ENCODE data around the gene PIM3.
A peak's percentile ranks its signal among the peaks of the same experiment; 100 is the strongest.

PIM3 gene

DNA sequence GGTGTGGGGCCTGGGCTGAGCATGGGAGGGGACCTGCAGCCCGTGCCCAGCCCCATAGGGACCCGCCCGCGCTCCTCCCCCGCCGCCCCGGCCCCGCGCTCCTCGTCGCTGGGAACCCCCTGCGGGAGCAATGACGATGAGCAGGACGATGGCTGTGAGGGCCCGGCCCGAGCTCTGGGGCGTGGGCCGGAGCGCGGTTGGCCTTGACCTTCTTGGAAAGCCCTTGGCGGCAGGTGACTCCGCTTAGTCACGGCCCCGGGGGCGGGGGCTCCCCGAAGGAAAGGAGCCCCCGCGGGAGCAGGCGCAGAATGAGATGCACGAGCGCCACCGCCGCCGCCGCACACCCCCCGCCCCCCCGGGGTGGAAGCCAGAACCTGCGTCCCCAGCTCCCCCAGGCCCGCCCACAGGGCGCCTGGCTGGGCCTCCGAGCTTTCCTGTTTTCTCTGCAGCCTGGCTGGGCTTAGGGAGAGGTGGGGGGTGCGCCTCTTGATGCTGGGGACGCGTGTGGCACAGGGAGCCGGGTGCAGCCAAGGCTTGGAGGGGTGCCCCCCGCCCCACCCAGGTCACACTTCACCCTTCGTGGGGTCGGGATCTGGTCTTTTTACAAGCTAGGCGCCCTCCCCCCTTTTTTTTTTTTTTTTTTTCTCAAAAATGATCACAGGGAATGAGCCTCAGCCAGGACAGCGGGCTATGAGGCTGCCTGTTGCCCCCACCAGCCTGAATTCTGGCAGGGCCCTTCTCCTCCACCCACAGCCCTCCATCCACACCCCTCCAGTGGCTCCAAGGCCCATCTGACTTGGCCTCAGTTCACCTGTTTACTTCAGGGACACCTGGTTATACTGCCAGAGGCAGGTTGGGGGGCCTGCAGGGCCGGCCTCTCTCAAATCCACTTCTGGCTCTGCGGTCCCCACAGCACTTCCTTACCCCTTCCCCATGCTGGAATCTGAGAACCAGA lies 24.3 kb upstream of the PIM3 start:
- H3F3A ChIP-seq (ENCODE audit: insufficient read depth, low read length): peaks cover 19% of the 10 kb centered on the region; the same call in 1 of the 2 replicates
- TF ChIP-seq EZH2 (optimal IDR thresholded peaks at IDR 0.05; ENCODE audit: low read depth, low read length) (no peak), EZH2phosphoT487 (IDR thresholded peaks at IDR 0.05; ENCODE audit: low read length) (no peak)
- TF ChIP-seq, protein P1, sequence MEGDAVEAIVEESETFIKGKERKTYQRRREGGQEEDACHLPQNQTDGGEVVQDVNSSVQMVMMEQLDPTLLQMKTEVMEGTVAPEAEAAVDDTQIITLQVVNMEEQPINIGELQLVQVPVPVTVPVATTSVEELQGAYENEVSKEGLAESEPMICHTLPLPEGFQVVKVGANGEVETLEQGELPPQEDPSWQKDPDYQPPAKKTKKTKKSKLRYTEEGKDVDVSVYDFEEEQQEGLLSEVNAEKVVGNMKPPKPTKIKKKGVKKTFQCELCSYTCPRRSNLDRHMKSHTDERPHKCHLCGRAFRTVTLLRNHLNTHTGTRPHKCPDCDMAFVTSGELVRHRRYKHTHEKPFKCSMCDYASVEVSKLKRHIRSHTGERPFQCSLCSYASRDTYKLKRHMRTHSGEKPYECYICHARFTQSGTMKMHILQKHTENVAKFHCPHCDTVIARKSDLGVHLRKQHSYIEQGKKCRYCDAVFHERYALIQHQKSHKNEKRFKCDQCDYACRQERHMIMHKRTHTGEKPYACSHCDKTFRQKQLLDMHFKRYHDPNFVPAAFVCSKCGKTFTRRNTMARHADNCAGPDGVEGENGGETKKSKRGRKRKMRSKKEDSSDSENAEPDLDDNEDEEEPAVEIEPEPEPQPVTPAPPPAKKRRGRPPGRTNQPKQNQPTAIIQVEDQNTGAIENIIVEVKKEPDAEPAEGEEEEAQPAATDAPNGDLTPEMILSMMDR (IDR thresholded peaks at IDR 0.05; ENCODE audit: low read length): no peak

DNA sequence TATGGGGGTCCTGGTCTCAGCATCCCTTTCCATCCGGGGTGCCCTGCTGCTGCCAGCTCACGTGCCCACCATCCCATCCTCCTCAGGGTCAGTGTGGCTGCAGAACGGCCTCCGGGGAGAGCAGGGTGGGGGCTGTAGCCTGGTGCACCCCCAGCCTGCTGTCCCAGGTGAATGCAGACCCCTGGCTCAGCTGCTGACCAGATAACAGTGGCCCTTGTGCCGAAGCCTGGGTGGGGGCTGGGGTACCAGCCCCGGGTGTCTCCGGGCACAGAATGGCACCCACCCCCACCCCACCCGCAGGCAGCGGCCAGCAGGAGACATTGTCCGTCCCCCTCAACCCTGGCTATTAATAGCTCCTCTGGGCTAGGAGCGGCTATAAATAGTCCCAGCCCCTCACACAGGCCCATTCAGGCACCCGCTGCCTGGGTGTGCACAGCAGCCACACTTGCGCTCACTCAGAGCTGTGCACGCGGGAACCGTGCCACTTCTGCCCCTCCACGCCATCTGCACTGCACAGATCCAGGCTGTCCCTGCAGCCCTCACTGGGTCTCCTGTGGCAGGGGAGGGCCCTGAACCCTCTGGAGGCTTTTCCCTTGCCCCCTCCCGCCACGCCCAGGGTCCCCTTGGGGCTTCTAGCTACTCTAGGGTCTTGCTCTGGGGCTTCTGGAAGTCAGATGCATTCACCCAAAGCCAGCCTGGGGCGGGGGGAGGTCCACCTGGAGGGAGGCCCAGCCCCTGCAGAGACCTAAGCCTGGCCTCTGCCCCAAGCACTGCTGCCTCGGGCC lies 23.4 kb upstream of the PIM3 start:
- Histone ChIP-seq H3K4me3 (ENCODE audit: low read length) (no peak overlapping the region), H3K36me3 (replicated peaks; ENCODE audit: insufficient read depth, low read length) (no peaks in the 10 kb centered on the region), H3K9ac (ENCODE audit: low read length) (peak overlapping the region; percentile 65; the same call in 1 of the 2 replicates), H3K27ac (ENCODE audit: low read length) (peak overlapping the region; percentile 88; the same call in 1 of the 2 replicates), H3K4me2 (ENCODE audit: low read depth, low read length) (peak overlapping the region; percentile 72; the same call in 1 of the 2 replicates), H3K27me3 (replicated peaks; ENCODE audit: insufficient read depth, low read length) (no peaks in the 10 kb centered on the region), H3K4me1 (ENCODE audit: low read length) (peaks cover 19% of the 10 kb centered on the region), H3K9me2 (replicated peaks; ENCODE audit: insufficient read depth, low read length) (no peaks in the 10 kb centered on the region), H3K9me3 (replicated peaks; ENCODE audit: insufficient read depth, low read length) (no peaks in the 10 kb centered on the region), H2AFZ (ENCODE audit: low read length) (0 out of 2 replicates have a peak overlapping the region, but pooled peaks have one; percentile 43), H3K79me2 (ENCODE audit: low read length) (no peaks in the 10 kb centered on the region), H4K20me1 (ENCODE audit: insufficient read depth, low read length) (no peaks in the 10 kb centered on the region), H3F3A (ENCODE audit: insufficient read depth, low read length) (peaks cover 14% of the 10 kb centered on the region; the same call in 1 of the 2 replicates)
- no peak for DNase-seq
- TF ChIP-seq, protein P1 (IDR thresholded peaks at IDR 0.05; ENCODE audit: low read length): no peak
- no peak for TF ChIP-seq EZH2phosphoT487 (IDR thresholded peaks at IDR 0.05; ENCODE audit: low read length)

More for the DNA sequence above, 24.3 kb upstream of the PIM3 start:
- no peaks in the 10 kb centered on the region for H3K9me2 ChIP-seq (replicated peaks; ENCODE audit: insufficient read depth, low read length)
- H3K4me3 ChIP-seq (ENCODE audit: low read length): peak overlapping the region; percentile 54
- H3K9me3 ChIP-seq (replicated peaks; ENCODE audit: insufficient read depth, low read length): no peaks in the 10 kb centered on the region
- H3K36me3 ChIP-seq (replicated peaks; ENCODE audit: insufficient read depth, low read length): no peaks in the 10 kb centered on the region
- no peaks in the 10 kb centered on the region for H4K20me1 ChIP-seq (ENCODE audit: insufficient read depth, low read length)
- peaks cover 24% of the 10 kb centered on the region for H3K4me1 ChIP-seq (ENCODE audit: low read length)
- H3K79me2 ChIP-seq (ENCODE audit: low read length): no peaks in the 10 kb centered on the region
- H3K27me3 ChIP-seq (replicated peaks; ENCODE audit: insufficient read depth, low read length): no peaks in the 10 kb centered on the region
- H3K9ac ChIP-seq (ENCODE audit: low read length): peak overlapping the region; percentile 65
- H3K4me2 ChIP-seq (ENCODE audit: low read depth, low read length): peak overlapping the region; percentile 72; the same call in 1 of the 2 replicates
- H3K27ac ChIP-seq (ENCODE audit: low read length): peak overlapping the region; percentile 88
- DNase-seq: peak; percentile 87
- peak overlapping the region; percentile 43 for H2AFZ ChIP-seq (ENCODE audit: low read length)

DNA sequence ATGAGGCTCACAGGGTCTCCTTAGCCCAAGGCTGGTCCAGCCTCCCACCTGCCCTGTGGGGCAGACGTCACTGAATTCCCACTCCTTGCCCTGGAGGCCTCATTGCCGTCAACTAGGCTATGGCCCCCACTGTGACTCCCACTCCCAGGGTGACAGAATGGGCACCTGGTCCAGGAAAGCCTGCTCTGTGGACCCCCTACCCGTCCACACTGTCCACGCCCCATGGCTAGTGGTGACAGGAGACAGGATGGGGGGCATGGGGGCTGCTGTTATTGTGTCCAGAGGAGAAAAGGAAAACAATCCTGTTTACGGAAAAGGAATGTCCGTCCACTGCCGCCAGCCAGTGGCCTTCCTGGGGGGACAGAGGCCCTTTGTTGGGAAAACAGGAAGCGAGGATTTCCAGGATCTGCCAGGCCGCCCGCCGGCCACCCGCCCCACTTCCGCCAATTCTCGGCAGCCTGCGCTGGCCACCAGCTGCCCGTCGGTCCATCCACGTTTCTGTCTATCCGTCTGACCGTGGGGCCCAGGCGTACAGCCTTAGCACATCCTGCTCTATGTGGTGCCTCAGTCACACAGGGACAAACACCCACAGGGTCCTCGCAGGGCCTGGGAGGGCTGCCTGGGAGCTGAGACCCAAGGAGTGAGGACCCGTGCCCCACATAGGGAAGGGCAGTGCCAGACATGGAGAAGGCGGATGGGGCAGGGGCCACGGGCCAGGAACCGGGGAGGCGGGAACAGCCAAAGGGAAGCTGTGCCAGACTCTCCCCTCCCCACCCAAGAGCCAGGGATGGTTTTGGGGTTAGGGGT lies 22.6 kb upstream of the PIM3 start:
- no peaks in the 10 kb centered on the region for H3K9me3 ChIP-seq (replicated peaks; ENCODE audit: insufficient read depth, low read length)
- peaks cover 18% of the 10 kb centered on the region for H3K4me1 ChIP-seq (ENCODE audit: low read length)
- no peak overlapping the region for H2AFZ ChIP-seq (ENCODE audit: low read length)
- no peaks in the 10 kb centered on the region for H3K36me3 ChIP-seq (replicated peaks; ENCODE audit: insufficient read depth, low read length)
- H3K4me2 ChIP-seq (ENCODE audit: low read depth, low read length): no peak overlapping the region
- H3K4me3 ChIP-seq (ENCODE audit: low read length): no peak overlapping the region
- no peaks in the 10 kb centered on the region for H4K20me1 ChIP-seq (ENCODE audit: insufficient read depth, low read length)
- peaks cover 14% of the 10 kb centered on the region; the same call in 1 of the 2 replicates for H3F3A ChIP-seq (ENCODE audit: insufficient read depth, low read length)
- H3K27ac ChIP-seq (ENCODE audit: low read length): no peak overlapping the region
- no peaks in the 10 kb centered on the region for H3K9me2 ChIP-seq (replicated peaks; ENCODE audit: insufficient read depth, low read length)
- no peak overlapping the region for H3K9ac ChIP-seq (ENCODE audit: low read length)
- DNase-seq: peak; percentile 2
- H3K79me2 ChIP-seq (ENCODE audit: low read length): no peaks in the 10 kb centered on the region
- TF ChIP-seq, protein P1 (IDR thresholded peaks at IDR 0.05; ENCODE audit: low read length): no peak
- TF ChIP-seq EZH2phosphoT487 (IDR thresholded peaks at IDR 0.05; ENCODE audit: low read length): no peak
- TF ChIP-seq EZH2 (optimal IDR thresholded peaks at IDR 0.05; ENCODE audit: low read depth, low read length): no peak
- H3K27me3 ChIP-seq (replicated peaks; ENCODE audit: insufficient read depth, low read length): no peaks in the 10 kb centered on the region

Data from MM.1S (cell line).